Aorta (tissue), 5 donors: ENCODE measurements around the gene POLR3H. TPM values are rescaled to one million over a fixed set of nuclear protein-coding genes. Genes with fewer than 3 reads are reported as not detected.
A peak's percentile ranks its signal among the peaks of the same experiment; 100 is the strongest.
"Not testable (repeated sequence)": the region's sequence is repeated elsewhere in the genome, so short reads cannot be mapped to it uniquely, and the experiment has no call there.

Source experiments
- ATAC-seq: fragments of 200-7000 bp; cut with Tn5 transposase; one replicate; pipeline ENCODE4 v1.9.1; 2022; ENCODE audit warnings: moderate library complexity; ENCODE audit not compliant: low FRiP score
- DNase-seq, 2 donors: peaks; one replicate each; pipeline ENCODE4 v3.0.0-alpha.2; 2020
- H3K27ac ChIP-seq, 2 donors: one replicate each; pipeline ENCODE4 v1.5.1; 2013; ENCODE audit warnings: low read length in 2 of 2, mild to moderate bottlenecking in 2 of 2, moderate library complexity in 2 of 2, control low read depth in 1 of 2, inconsistent platforms in 1 of 2, low read depth in 1 of 2
- H3K27me3 ChIP-seq, 2 donors: one replicate each; pipeline ENCODE4 v1.6.1; 2013; ENCODE audit warnings: control low read depth in 1 of 2, low read length in 1 of 2, mild to moderate bottlenecking in 1 of 2, moderate library complexity in 1 of 2; ENCODE audit not compliant: insufficient read depth in 2 of 2, control insufficient read depth in 1 of 2
- H3K36me3 ChIP-seq, 2 donors: one replicate each; pipeline ENCODE4 v1.6.1; 2013; ENCODE audit warnings: control low read depth in 1 of 2, low read length in 1 of 2, mild to moderate bottlenecking in 1 of 2; ENCODE audit not compliant: insufficient read depth in 2 of 2, control insufficient read depth in 1 of 2
- H3K4me1 ChIP-seq, 2 donors: one replicate each; pipeline ENCODE4 v1.6.1; 2013; ENCODE audit warnings: low read length in 2 of 2, control low read depth in 1 of 2, mild to moderate bottlenecking in 1 of 2, moderate library complexity in 1 of 2; ENCODE audit not compliant: insufficient read depth in 2 of 2, control insufficient read depth in 1 of 2
- H3K4me3 ChIP-seq, 2 donors: one replicate each; pipeline ENCODE4 v1.5.1; 2013; ENCODE audit warnings: low read length in 2 of 2, control low read depth in 1 of 2, mild to moderate bottlenecking in 1 of 2
- H3K9me3 ChIP-seq: one replicate; pipeline ENCODE4 v1.6.1; 2013; ENCODE audit warnings: mild to moderate bottlenecking, low read length; ENCODE audit not compliant: control insufficient read depth
- WGBS, 2 donors: extraction: QIAGEN DNeasy Blood & Tissue Kit; methylation state at CpG; one replicate each; pipeline ENCODE4 v1.1.7; 2013; 5-methylcytosine and 5-hydroxymethylcytosine counted together
- intact Hi-C, 2 donors: fragments of 100-400 bp; cut with DNase I; formaldehyde crosslinking; loops; one replicate each; pipeline versions ENCODE4 v1.14.2 to v1.15.0; 2022
- long read RNA-seq, 2 donors: library from polyadenylated mRNA; unstranded; transcript quantifications; one replicate each; pipeline ENCODE4 v2.0.0, GENCODE V29; 2020 to 2021
- polyA plus RNA-seq, 2 donors: library from polyadenylated mRNA; stranded (reverse); fragments of 200-250 nt; gene quantifications; one replicate each; pipeline ENCODE4 v1.2.3, GENCODE V29; 2013
- total RNA-seq, 2 donors: library from RNA; stranded (reverse); fragmentation: NEBNext Ultra II Directional; extraction: Animal tissue kit (Norgen Biotek cat#: 25700); gene quantifications; one replicate each; pipeline ENCODE4 v1.2.1, GENCODE V29; 2021
- donor health status: healthy with polysubstance abuse.
- donor health status: Bipolar disorder and iron deficiency.
- donor health status: DM: no; HTN: no; CAD: no.
- donor health status: DM: no; HTN: no; CAD: no.
- donor health status: DM: yes; HTN: yes; CAD: no.

The POLR3H gene
- total RNA-seq: 10 to 100 TPM; 25.3 to 29.2 TPM
- 10 to 100 TPM in 1 of 2 donors, 1 to 10 TPM in 1; 9.4 to 21.0 TPM for polyA plus RNA-seq
- long read RNA-seq, donor 1, full-length matches to known transcripts: 73 of 90 reads
- long read RNA-seq, donor 1, partial matches to known transcripts: 2 of 90 reads
- long read RNA-seq, donor 1, other reads (novel, unspliced or antisense): 15 of 90 reads
- long read RNA-seq, donor 2, full-length matches to known transcripts: 21 of 36 reads
- long read RNA-seq, donor 2, partial matches to known transcripts: 3 of 36 reads
- long read RNA-seq, donor 2, other reads (novel, unspliced or antisense): 12 of 36 reads

- H3K4me1 ChIP-seq: no peaks in the 10 kb centered on the region
- no peaks in the 10 kb centered on the region for H3K36me3 ChIP-seq
- intact Hi-C loops: loop anchor here in 1 of 2 donors (5.0 kb wide), 1 partner anchor 53 kb away; no protein-coding TSS in a partner anchor
- no peaks in the 10 kb centered on the region for H3K27me3 ChIP-seq
- ATAC-seq (peak; percentile 100), DNase-seq (peak; percentile 99)
- peak within 1 kb of the TSS in 1 of 2 donors; percentile 92 for H3K27ac ChIP-seq
- WGBS, 2 donors: 0 to 1% methylated on average over 70 to 80 of the region's 80 CpGs
- H3K9me3 ChIP-seq: no peaks in the 10 kb centered on the region
- H3K4me3 ChIP-seq: peak within 1 kb of the TSS; percentile 31 to 54
These were observed at the start of gene POLR3H for GRCh38 chr22:41543854-41544670. POLR3H (minus strand) TSS chr22:41544470; CDS start chr22:41544101, 369 bp downstream.

GRCh38 chr22:41593336-41593960 lies 49.2 kb upstream of the POLR3H start:
- 94 to 96% methylated on average over 39 to 51 of the region's 51 CpGs for WGBS, 2 donors

GRCh38 chr22:41589391-41590241 lies 45.3 kb upstream of the POLR3H start, which contains the start of gene PMM1:
PMM1 (minus strand) TSS chr22:41589840; CDS start chr22:41589805, 35 bp downstream.
- Histone ChIP-seq H3K27ac (peak within 1 kb of the TSS in 1 of 2 donors; percentile 18), H3K4me1 (no peaks in the 10 kb centered on the region), H3K9me3 (no peaks in the 10 kb centered on the region), H3K36me3 (no peaks in the 10 kb centered on the region), H3K4me3 (peak within 1 kb of the TSS; percentile 48 to 67), H3K27me3 (no peaks in the 10 kb centered on the region)
- ATAC-seq: peak; percentile 100
- WGBS, 2 donors: 0 to 1% methylated on average over 59 to 61 of the region's 61 CpGs
- intact Hi-C loops: loop anchor here in 1 of 2 donors (10.0 kb wide), 1 partner anchor 205 kb away; the partner anchor contains the start of gene TEF
- DNase-seq: peak; percentile 100

More at GRCh38 chr22:41593336-41593960, 49.2 kb upstream of the POLR3H start:
- not testable (repeated sequence) for ATAC-seq, H3K27ac ChIP-seq, H3K27me3 ChIP-seq, H3K36me3 ChIP-seq, H3K9me3 ChIP-seq, DNase-seq, H3K4me3 ChIP-seq, H3K4me1 ChIP-seq
- intact Hi-C loops: loop anchor here in 1 of 2 donors (10.0 kb wide), 1 partner anchor 209 kb away; the partner anchor contains the start of gene TEF

- ATAC-seq: no peak
- Histone ChIP-seq H3K27me3 (no peaks in the 10 kb centered on the region), H3K9me3 (no peaks in the 10 kb centered on the region), H3K4me3 (no peak overlapping the region), H3K4me1 (no peaks in the 10 kb centered on the region), H3K27ac (no peak overlapping the region), H3K36me3 (no peaks in the 10 kb centered on the region)
- no peak for DNase-seq
- 92 to 94% methylated on average over 7 of the region's 7 CpGs for WGBS, 2 donors
- intact Hi-C loops: no loop called here
These were observed 43.1 kb upstream of the POLR3H start for GRCh38 chr22:41587347-41587723.

GRCh38 chr22:41585898-41586297 lies 41.6 kb upstream of the POLR3H start:
- no peak overlapping the region for H3K27ac ChIP-seq
- ATAC-seq: no peak
- WGBS, 2 donors: 96% methylated on average over 7 of the region's 7 CpGs
- no peaks in the 10 kb centered on the region for H3K9me3 ChIP-seq
- intact Hi-C loops: no loop called here
- H3K27me3 ChIP-seq: no peaks in the 10 kb centered on the region
- no peaks in the 10 kb centered on the region for H3K4me1 ChIP-seq
- no peak overlapping the region for H3K4me3 ChIP-seq
- no peaks in the 10 kb centered on the region for H3K36me3 ChIP-seq
- no peak for DNase-seq

GRCh38 chr22:41584881-41585280 lies 40.6 kb upstream of the POLR3H start:
- ATAC-seq: no peak
- no peaks in the 10 kb centered on the region for H3K27me3 ChIP-seq
- H3K9me3 ChIP-seq: no peaks in the 10 kb centered on the region
- no peaks in the 10 kb centered on the region for H3K4me1 ChIP-seq
- no peak for DNase-seq
- WGBS, 2 donors: 91 to 93% methylated on average over 6 of the region's 6 CpGs
- no peak overlapping the region for H3K27ac ChIP-seq
- H3K36me3 ChIP-seq: no peaks in the 10 kb centered on the region
- intact Hi-C loops: no loop called here
- H3K4me3 ChIP-seq: no peak overlapping the region

GRCh38 chr22:41582694-41583093 lies 38.4 kb upstream of the POLR3H start:
- Histone ChIP-seq H3K4me1 (no peaks in the 10 kb centered on the region), H3K4me3 (no peak overlapping the region), H3K9me3 (no peaks in the 10 kb centered on the region), H3K27ac (no peak overlapping the region), H3K36me3 (no peaks in the 10 kb centered on the region), H3K27me3 (no peaks in the 10 kb centered on the region)
- DNase-seq (no peak), ATAC-seq (no peak)
- intact Hi-C loops: no loop called here
- 78 to 80% methylated on average over 8 of the region's 8 CpGs for WGBS, 2 donors

- no peaks in the 10 kb centered on the region for H3K27me3 ChIP-seq
- intact Hi-C loops: no loop called here
- no peaks in the 10 kb centered on the region for H3K36me3 ChIP-seq
- H3K27ac ChIP-seq: no peak overlapping the region
- no peak for ATAC-seq
- H3K4me3 ChIP-seq: no peak overlapping the region
- no peaks in the 10 kb centered on the region for H3K4me1 ChIP-seq
- H3K9me3 ChIP-seq: no peaks in the 10 kb centered on the region
- 73 to 78% methylated on average over 6 of the region's 6 CpGs for WGBS, 2 donors
- DNase-seq: no peak
These were observed 35.7 kb upstream of the POLR3H start for GRCh38 chr22:41579997-41580355.
